ENCODE measurements around the gene CHAMP1.

The CHAMP1 gene

DNA sequence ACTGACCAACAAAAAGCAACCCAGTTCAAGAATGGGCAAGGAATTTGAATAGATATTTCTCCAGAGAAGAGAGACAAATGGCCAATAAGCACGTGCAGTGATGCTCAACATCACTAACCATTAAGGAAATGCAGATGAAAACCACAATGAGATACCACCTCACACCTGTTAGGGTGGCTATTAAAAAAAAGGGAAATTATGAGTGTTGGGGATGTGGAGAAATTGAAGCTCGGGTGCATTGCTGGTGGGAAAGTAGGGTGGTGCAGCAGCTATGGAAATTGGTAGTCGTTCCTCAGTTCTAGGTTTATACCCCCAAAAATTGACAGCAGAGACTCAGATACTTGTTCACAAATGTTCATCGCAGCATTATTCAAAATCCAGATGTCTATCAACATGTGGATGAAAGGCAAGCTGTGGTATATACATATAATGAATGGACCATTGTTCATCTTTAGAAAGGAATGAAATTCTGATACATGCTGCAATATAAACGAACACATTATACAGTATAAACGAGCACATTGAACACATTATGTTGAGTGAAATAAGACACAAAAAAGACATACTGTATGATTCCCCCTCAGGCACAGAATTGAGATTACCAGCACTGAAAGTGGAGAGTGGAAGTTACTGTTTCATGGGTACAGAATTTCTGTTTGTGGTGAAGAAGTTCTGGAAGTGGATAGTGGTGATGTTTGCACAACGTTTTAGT lies 927 bp downstream of the CHAMP1 start:
- H3K4me3 ChIP-seq (replicated peaks; ENCODE audit: insufficient read depth, low read length), result peak overlapping the region; percentile 69
- no peaks in the 10 kb centered on the region for H3K27me3 ChIP-seq (ENCODE audit: insufficient read depth, poor library complexity, severe bottlenecking)
- peak overlapping the region; percentile 79 for H3K27ac ChIP-seq (replicated peaks)
- TF ChIP-seq POLR2AphosphoS5 (IDR thresholded peaks at IDR 0.05; ENCODE audit: low read depth) (no peak), GABPA (IDR thresholded peaks at IDR 0.05; ENCODE audit: low read depth) (no peak), SPI1 (IDR thresholded peaks at IDR 0.05; ENCODE audit: borderline replicate concordance, low read depth) (no peak), REST (IDR thresholded peaks at IDR 0.05; ENCODE audit: insufficient replicate concordance, low read depth) (no peak)
- TF ChIP-seq, protein P1, sequence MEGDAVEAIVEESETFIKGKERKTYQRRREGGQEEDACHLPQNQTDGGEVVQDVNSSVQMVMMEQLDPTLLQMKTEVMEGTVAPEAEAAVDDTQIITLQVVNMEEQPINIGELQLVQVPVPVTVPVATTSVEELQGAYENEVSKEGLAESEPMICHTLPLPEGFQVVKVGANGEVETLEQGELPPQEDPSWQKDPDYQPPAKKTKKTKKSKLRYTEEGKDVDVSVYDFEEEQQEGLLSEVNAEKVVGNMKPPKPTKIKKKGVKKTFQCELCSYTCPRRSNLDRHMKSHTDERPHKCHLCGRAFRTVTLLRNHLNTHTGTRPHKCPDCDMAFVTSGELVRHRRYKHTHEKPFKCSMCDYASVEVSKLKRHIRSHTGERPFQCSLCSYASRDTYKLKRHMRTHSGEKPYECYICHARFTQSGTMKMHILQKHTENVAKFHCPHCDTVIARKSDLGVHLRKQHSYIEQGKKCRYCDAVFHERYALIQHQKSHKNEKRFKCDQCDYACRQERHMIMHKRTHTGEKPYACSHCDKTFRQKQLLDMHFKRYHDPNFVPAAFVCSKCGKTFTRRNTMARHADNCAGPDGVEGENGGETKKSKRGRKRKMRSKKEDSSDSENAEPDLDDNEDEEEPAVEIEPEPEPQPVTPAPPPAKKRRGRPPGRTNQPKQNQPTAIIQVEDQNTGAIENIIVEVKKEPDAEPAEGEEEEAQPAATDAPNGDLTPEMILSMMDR (IDR thresholded peaks at IDR 0.05; ENCODE audit: insufficient read depth, low read length), result no peak
- DNase-seq (ENCODE audit: low read depth in 1 of 2, low spot score in 1 of 2), result peak in 1 of 2 experiments; percentile 18

GRCh38 chr13:114318624-114319023 lies 4.3 kb downstream of the CHAMP1 start:
- H3K27ac ChIP-seq (replicated peaks), result no peak overlapping the region
- no peaks in the 10 kb centered on the region for H3K27me3 ChIP-seq (ENCODE audit: insufficient read depth, poor library complexity, severe bottlenecking)
- DNase-seq (ENCODE audit: low read depth in 1 of 2, low spot score in 1 of 2), result no peak
- H3K4me3 ChIP-seq (replicated peaks; ENCODE audit: insufficient read depth, low read length), result no peak overlapping the region
- TF ChIP-seq SPI1 (IDR thresholded peaks at IDR 0.05; ENCODE audit: borderline replicate concordance, low read depth) (no peak), REST (IDR thresholded peaks at IDR 0.05; ENCODE audit: insufficient replicate concordance, low read depth) (no peak), POLR2AphosphoS5 (IDR thresholded peaks at IDR 0.05; ENCODE audit: low read depth) (no peak), GABPA (IDR thresholded peaks at IDR 0.05; ENCODE audit: low read depth) (no peak)
- TF ChIP-seq, protein P1 (IDR thresholded peaks at IDR 0.05; ENCODE audit: insufficient read depth, low read length), result no peak

DNA sequence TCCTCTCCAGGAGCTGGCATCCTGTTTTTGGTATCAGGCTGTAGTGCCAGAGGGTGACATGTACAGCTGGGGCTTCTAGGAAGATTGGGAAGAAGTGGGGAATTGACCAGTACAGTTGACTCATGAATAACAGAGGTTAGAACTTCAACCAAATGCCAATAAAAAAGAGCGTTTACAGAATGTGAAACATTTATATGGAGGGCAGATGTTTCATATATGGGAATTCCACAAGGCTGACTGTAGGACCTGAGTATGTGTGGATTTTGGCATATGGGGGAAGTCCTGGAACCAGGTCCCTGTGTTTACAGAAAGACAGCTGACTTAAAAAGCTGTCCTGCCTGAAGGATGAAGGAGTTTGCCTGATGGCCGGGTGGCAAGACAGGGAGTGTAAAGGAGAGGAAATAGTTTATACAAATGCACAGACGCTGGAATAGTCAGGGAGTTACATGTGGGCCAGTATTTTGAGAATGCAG lies 5.2 kb downstream of the CHAMP1 start:
- TF ChIP-seq SPI1 (IDR thresholded peaks at IDR 0.05; ENCODE audit: borderline replicate concordance, low read depth) (no peak), GABPA (IDR thresholded peaks at IDR 0.05; ENCODE audit: low read depth) (no peak), REST (IDR thresholded peaks at IDR 0.05; ENCODE audit: insufficient replicate concordance, low read depth) (no peak), POLR2AphosphoS5 (IDR thresholded peaks at IDR 0.05; ENCODE audit: low read depth) (no peak)
- TF ChIP-seq, protein P1 (IDR thresholded peaks at IDR 0.05; ENCODE audit: insufficient read depth, low read length), result no peak
- Histone ChIP-seq H3K27me3 (ENCODE audit: insufficient read depth, poor library complexity, severe bottlenecking) (no peaks in the 10 kb centered on the region), H3K27ac (replicated peaks) (no peak overlapping the region), H3K4me3 (replicated peaks; ENCODE audit: insufficient read depth, low read length) (no peak overlapping the region)
- DNase-seq (ENCODE audit: low read depth in 1 of 2, low spot score in 1 of 2), result no peak

All from HL-60 (cell line).